Ammon's horn (tissue), 1 donor: Measurements from ENCODE around the gene MYOM3.

Experiments
- DNase-seq: peaks from one replicate; pipeline ENCODE4 v3.0.0-alpha.2; 2016; ENCODE audit warnings: low spot score

MYOM3 gene

DNA sequence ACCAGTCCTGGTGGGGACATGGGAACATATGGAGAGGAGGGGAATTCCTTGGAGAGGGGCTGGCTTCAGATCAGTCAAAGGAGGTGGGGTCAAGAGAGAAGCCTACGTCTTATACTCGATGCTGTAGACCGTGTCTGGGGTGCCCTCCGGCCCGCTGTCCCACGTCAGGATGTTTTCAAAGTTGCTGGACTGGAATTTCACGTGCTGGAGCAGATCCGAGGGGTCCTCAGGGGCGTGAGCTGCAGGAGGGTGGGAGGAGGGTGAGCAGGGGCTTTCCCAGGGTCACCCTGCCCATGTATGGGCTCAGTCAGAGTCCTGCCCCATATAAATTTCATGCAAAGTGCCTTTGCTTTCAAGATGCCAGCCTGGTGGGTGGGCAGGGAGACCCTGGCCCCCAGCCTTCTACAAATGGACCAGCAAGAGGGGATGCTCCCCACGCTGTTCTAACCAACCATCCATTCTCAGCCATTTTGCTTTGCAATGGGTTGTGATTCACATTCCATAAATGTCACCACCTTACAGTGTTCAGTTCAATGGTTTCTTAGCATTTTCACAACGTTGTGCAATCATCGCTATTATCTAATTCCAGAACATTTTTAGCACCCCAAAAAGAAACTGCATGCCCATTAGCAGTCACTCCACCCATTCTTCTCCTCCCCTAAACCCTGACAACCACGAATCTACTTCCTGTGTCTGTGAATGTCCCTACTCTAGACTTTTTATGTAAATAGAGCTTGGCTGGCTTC, 26.7 kb upstream of the MYOM3 start:
- DNase-seq = no peak

DNA sequence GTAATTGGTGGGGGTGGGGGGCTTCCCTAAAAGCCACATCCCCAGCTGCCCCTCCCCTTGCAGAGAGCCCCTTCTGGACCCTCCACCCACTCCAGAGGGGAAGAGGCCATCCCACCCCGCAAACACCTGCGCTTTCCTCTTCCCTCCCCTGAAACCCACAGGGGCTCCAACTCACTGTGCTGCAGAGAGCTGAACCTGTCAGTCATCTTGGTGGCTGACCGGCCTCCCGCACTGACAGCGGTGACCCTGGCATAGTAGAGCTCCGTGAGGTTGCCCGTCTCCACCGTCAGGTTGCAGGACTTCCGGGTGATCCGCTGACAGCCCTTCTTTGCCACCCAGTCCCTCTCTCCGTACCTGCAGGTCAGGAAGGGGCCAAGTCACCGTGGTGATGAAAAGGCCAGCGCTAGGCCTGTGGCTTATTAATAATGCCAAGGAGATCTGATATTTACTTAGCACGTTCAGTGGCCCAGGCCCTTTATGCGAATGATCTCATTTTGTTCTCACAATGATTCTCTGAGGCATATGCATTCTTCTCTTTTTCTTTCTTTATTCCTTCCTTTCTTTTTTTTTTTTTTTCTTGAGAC, 25.1 kb upstream of the MYOM3 start:
- DNase-seq = no peak

GRCh38 chr1:24134376-24134775, 22.4 kb upstream of the MYOM3 start:
- no peak for DNase-seq

DNA sequence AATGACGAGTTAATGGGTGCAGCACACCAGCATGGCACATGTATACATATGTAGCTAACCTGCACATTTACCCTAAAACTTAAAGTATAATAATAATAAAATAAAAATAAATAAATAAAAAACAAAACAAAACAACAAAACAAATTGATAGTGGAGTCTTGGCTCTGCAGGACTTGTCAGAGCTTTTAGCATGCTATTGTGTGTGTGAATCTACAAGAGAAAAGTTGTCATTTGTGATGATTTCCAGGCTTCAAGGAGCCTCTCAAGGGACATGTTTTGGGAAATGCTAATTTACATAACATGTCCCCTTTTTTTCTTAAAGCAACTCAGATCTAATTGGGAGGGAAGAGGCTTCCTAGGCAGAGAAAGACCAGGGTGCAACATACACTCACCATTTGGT, 21.9 kb upstream of the MYOM3 start:
- DNase-seq = no peak

- DNase-seq = no peak
Measured at GRCh38 chr1:24130385-24130784, 18.4 kb upstream of the MYOM3 start.

DNA sequence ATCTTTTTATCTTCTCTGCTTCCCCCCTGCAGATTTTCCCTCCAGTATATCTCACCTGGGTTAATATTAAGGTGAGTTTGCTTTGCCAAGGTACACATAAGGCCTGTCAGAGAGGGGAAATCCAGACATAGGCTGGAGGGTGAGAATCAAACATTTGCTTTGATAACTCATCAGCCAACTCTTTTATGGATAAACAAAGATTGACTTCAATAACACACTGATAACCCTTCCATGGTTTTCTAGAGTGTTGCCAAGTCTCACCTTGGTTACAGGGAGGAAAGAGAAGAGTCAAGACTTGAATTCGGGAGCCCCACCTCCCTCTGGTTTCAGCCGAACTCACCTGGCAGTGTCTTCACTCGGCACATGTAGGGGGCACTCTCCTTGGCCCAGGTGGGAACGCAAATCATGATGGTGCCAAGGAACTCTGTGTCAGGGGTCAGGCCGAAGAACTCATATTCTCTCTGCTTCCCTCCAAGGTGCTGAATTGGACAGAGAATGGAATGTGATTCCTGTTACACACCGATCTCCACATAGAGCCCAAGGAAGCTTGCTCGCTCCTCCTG, 15.9 kb upstream of the MYOM3 start:
- DNase-seq = no peak

DNA sequence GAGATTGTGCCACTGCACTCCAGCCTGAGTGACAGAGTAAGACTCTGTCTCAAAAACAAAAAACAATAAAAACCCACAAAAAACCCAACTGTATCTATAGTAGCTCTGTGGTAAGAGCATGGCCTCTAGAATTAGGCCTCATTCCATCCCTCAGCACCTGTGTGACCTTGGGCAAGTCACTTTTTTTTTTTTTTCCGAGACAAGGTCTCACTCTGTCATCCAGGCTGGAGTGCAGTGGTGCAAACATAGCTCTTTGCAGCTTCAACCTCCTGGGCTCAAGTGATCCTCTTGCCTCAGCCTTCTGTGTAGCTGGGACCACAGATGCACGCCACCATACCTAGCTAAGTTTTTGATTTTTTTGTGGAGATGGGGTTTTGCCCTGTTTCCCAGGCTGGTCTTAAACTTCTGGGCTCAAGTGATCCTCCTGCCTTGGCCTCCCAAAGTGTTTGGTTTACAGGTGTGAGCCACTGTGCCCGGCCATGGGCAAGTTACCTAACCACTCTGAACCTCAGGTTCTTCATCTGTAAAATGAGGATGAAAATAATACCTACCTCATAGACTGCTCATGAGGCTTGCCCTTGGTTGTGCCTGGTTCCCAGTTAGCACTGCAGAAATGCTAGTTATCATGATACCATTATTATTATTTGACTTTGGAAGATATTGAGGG, 15.3 kb upstream of the MYOM3 start:
- DNase-seq = no peak

DNA sequence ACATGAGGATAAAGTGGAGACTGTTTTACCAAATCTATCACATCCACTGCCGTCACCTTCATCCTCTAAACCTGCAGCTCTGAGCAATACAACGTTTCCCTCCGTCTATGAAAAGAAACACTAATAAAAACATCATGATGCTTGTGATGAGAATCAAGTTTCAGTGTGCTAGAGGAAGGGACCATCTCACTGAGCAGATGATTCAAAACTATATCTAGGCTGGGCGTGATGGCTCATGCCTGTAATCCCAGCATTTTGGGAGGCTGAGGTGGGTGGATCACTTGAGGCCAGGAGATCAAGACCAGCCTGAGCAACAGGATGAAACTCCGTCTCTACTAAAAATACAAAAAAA, 14.7 kb upstream of the MYOM3 start:
- DNase-seq = no peak

GRCh38 chr1:24126018-24126671, 14.2 kb upstream of the MYOM3 start:
- no peak for DNase-seq

DNA sequence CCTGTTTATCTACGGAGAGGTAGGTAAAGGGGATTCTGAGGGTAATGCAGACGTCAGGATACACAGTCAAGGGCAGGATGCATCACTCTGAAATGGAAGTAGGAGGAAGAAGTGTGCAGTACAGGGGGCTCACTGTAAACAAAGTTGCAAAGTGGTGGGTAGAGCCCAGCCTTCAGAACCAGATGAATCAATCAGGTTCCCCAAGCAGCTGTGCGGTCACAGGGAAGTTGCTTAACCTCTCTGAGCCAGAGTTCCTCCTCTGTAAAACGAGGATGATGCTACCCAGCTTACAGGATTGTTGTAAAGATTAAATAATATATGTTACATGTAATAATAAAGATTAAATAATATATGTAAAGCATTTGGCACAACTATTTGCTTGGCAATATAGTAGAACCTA, 13.5 kb upstream of the MYOM3 start:
- DNase-seq = no peak

DNA sequence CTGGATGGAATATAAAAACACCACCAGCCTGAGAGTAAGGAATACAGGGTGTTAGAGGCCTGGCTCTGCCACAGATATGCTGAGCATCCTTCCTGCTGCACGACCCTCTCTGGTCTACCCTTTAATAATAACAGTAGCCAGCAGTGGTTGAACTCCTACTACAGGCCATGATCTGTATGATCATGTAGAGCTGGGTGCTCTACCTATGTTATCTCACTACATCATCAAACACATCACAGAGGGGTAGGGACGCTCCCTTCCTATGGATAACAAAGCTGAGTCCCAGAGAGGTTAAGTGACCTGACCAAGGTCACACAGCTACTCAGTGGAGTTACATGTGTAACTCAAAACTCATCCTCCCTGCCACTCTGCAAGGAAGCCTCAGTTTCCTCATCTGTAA, 13.0 kb upstream of the MYOM3 start:
- no peak for DNase-seq

GRCh38 chr1:24123611-24124010, 11.7 kb upstream of the MYOM3 start:
- DNase-seq = no peak

GRCh38 chr1:24122776-24123175, 10.8 kb upstream of the MYOM3 start:
- DNase-seq = no peak

DNA sequence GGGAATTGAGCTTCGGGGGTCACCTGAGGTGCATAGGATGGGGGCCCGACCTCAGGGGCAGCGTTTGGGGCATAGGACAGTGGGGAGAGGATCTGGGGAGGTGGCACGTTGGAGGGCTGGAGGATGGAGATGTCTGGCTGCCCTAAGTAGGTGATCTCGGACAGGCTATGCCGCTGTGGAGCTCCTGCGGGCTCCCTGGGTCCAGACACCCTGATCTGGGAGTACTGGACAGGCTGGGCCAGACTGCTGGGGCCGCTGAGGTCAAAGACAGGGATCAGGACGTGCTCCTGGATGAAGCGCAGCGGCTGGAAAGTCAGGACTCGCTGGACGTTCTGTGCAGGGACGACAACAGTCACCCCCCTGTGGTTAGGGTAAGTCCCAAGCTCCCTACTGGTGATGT, 9.5 kb upstream of the MYOM3 start:
- no peak for DNase-seq

GRCh38 chr1:24120965-24121364, 9.0 kb upstream of the MYOM3 start:
- DNase-seq = no peak

DNA sequence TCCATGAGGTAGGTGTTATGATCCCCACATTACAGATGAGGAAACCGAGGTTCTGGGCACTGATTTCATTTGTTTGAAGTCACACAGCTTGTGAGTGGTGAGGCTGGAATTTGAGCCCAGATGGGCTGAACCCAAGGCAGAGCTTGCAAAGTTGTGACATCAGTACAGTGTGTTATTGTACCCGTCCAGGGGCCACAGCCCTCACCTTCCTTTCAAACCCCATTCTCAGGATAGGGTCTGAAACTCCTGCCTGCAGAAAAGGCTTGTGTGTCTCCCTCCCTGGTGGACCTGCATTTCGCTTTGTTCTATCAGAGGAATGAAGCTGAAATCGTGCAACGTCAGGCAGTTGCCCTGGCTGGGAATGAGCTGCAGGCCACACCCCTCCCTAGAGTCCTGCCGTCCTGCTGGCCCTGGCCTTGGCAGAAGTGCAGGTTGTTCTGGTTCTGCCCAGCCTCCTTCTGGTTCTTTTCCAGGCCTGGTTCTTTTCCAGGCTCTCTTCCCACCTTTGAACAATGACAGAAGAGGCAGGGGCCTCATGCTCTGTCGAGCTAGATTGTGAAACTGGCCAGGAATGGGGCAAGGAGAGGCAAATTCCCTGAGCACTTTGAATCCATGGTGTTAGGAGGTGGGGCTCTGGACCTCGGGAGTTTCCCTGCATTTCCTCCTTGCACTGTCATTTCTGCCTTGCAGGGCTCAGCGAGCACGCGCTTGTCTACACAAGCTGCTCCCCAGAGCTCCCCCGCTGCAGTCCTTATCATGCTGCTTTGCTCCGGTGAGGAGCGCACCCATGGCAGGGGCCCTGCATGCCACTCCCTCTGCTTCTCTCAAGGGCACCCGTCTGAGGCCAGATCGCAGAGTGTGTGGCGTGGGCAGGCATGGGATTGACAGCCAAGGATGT, 8.2 kb upstream of the MYOM3 start:
- no peak for DNase-seq

DNA sequence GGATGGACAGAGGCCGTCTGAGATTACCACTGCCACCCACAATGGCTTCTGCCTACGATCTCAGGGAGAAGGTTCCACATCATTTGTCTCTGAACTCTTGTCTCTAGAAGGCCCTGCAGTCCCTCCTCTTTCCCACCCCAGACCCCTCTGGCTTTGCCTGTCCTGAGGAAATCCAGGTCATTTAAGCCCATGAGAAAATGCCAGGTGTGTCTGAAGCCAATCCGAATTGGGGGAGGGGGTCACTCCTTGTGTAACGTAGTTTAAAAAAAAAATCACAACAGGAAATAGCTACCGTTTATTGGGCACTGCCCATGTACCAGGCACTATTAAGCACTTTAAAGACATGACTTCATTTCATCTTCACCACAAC, 7.5 kb upstream of the MYOM3 start:
- DNase-seq = no peak

DNA sequence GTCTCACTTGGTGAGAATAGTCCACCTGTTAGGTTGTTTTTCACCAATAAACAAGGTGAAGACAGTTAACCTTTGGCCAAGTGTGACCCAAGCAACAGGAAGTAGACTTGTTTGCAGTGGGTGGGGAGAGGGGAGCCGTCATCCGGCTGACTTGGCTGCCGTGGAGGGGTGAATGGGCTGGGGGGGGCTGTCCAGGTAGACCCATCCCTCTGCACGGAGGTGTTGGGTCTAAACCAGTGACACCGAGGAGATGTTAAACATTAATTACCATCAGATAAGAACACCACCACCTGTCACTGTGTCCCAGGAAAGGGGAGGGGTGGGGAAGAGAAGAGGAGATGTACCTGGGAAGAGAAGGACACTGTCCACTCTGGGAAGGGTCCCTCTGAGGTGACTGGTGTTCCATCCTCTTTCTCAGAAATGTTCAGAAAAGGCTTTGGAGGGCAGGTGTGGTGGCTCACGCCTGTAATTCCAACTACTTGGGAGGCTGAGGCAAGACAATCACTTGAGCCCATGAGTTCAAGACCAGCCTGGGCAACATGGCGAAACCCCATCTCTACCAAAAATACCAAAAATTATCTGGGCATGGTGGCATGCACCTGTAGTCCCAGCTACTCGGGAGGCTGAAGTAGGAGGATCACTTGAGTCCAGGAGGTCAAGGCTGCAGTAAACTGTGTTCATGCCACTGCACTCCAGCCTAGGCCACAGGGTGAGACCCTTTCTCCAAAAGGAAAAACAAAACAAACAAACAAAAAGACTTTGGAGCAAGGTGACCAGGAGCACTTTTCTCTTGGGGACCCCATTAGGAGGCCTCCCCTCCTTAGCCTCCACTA, 6.7 kb upstream of the MYOM3 start:
- no peak for DNase-seq

DNA sequence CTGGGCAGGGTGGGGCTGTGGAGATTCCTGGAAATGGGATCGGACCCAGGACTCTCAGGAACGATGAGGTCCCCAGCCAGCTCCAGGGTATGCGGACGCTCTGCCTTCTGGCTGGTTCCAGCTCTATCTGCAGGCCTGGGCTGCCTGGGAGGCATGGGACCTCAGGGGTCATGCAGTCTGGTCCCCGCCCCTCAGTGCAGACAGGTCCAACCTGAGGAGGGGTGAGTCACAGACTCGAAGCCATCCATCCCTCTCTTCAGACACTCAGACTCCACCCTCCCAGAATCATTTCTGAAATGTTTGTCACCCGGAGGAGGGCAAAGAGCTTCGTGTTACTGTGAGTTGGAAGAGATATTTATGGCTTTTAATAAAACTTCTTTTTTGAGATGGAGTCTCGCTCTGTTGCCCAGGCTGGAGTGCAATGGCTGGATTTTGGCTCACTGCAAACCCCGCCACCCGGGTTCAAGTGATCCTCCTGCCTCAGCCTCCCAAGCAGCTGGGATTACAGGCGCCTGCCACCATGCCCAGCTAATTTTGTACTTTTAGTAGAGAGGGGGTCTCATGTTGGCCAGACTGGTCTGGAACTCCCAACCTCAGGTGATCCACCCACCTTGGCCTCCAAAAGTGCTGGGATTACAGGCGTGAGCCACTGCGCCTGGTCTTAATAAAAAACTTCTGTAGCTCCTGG, 5.9 kb upstream of the MYOM3 start:
- DNase-seq = no peak

GRCh38 chr1:24117132-24117531, 5.2 kb upstream of the MYOM3 start:
- DNase-seq = no peak
